ENCODE measurements around the gene CNNM1. TPM values are rescaled to one million over a fixed set of nuclear protein-coding genes. Genes with fewer than 3 reads are reported as not detected.

The CNNM1 gene
- total RNA-seq, result under 1 TPM; 0.79 to 0.94 TPM
- polyA plus RNA-seq (ENCODE audit: insufficient read length in 6 of 6), result under 1 TPM; 0.17 to 0.48 (median 0.29) TPM
- long read RNA-seq, donor 1, result 0 reads
- long read RNA-seq, donor 2, result 0 reads
- long read RNA-seq, donor 3, result 0 reads
- long read RNA-seq, donor 4, partial matches to known transcripts, result 0 of 2 reads
- long read RNA-seq, donor 4, other reads (novel, unspliced or antisense), result 2 of 2 reads
- long read RNA-seq, donor 5, result 0 reads
- long read RNA-seq, donor 6, result 0 reads
- long read RNA-seq, donor 7, result 0 reads
- long read RNA-seq, donor 8, result 0 reads
- long read RNA-seq, donor 9, result 0 reads
- long read RNA-seq, donor 10, result 0 reads
- long read RNA-seq, donor 11, result 0 reads
- long read RNA-seq, donor 12, result 0 reads

GRCh38 chr10:99329304-99329553 is at the start of gene CNNM1:
Gene CNNM1, plus strand, starts transcription at chr10:99329356. Its CDS starts 32 bp downstream, at chr10:99329388.
- peak in 1 of 4 donors; percentile 32 for DNase-seq

GRCh38 chr10:99279626-99280111 is 49.5 kb upstream of the CNNM1 start:
- intact Hi-C loops (cut with DNase I), result no loop called here
- Histone ChIP-seq H3K4me1 (no peaks in the 10 kb centered on the region), H3K27me3 (peaks cover 0 to 9% of the 10 kb centered on the region in 2 donors), H3K4me3 (no peak overlapping the region), H3K27ac (no peak overlapping the region), H3K36me3 (no peaks in the 10 kb centered on the region), H3K9me3 (peaks cover 0 to 11% of the 10 kb centered on the region in 2 donors)
- ATAC-seq (peak; percentile 15), DNase-seq (peak in 2 of 4 donors; percentile 26 to 61)
- TF ChIP-seq, protein P1, sequence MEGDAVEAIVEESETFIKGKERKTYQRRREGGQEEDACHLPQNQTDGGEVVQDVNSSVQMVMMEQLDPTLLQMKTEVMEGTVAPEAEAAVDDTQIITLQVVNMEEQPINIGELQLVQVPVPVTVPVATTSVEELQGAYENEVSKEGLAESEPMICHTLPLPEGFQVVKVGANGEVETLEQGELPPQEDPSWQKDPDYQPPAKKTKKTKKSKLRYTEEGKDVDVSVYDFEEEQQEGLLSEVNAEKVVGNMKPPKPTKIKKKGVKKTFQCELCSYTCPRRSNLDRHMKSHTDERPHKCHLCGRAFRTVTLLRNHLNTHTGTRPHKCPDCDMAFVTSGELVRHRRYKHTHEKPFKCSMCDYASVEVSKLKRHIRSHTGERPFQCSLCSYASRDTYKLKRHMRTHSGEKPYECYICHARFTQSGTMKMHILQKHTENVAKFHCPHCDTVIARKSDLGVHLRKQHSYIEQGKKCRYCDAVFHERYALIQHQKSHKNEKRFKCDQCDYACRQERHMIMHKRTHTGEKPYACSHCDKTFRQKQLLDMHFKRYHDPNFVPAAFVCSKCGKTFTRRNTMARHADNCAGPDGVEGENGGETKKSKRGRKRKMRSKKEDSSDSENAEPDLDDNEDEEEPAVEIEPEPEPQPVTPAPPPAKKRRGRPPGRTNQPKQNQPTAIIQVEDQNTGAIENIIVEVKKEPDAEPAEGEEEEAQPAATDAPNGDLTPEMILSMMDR (IDR thresholded peaks at IDR 0.05), result no peak

More at GRCh38 chr10:99329304-99329553, at the start of gene CNNM1:
- Histone ChIP-seq H3K27ac (no peak within 1 kb of the TSS), H3K4me1 (peaks cover 11 to 14% of the 10 kb centered on the region in 2 donors), H3K4me3 (peak within 1 kb of the TSS; percentile 20 to 45), H3K9me3 (no peaks in the 10 kb centered on the region), H3K36me3 (no peaks in the 10 kb centered on the region), H3K27me3 (peaks cover 31 to 74% of the 10 kb centered on the region in 2 donors)
- TF ChIP-seq, protein P1 (IDR thresholded peaks at IDR 0.05), result no peak
- ATAC-seq, result peak; percentile 81
- intact Hi-C loops (cut with DNase I), result no loop called here

DNA sequence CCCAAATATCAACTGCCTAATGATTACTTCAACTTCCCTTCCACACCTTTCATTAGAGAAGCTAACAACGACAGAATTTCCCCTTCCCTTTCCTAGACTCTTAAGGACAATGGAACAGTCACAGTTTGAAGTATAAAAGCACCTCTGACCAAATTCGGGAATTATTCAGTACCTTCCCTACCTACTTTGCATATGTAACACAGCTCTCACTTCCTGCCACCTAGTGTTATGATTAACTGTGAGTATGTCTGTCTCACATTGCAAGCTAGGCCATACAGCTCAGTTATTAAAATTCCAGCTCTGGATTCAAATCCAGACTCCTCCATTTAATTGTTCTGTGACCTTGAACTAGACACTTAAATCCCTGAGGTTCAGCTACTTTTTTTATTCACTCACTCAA is 48.7 kb upstream of the CNNM1 start:
- TF ChIP-seq, protein P1 (IDR thresholded peaks at IDR 0.05), result no peak
- Histone ChIP-seq H3K36me3 (no peaks in the 10 kb centered on the region), H3K27me3 (peaks cover 0 to 9% of the 10 kb centered on the region in 2 donors), H3K4me3 (no peak overlapping the region), H3K4me1 (no peaks in the 10 kb centered on the region), H3K27ac (no peak overlapping the region), H3K9me3 (peaks cover 0 to 11% of the 10 kb centered on the region in 2 donors)
- ATAC-seq, result no peak
- no peak for DNase-seq
- intact Hi-C loops (cut with DNase I), result no loop called here

GRCh38 chr10:99285881-99286280 is 43.3 kb upstream of the CNNM1 start:
- intact Hi-C loops (cut with DNase I), result no loop called here
- peaks cover 0 to 11% of the 10 kb centered on the region in 2 donors for H3K9me3 ChIP-seq
- no peaks in the 10 kb centered on the region for H3K4me1 ChIP-seq
- ATAC-seq, result no peak
- no peak for DNase-seq
- no peaks in the 10 kb centered on the region for H3K36me3 ChIP-seq
- TF ChIP-seq, protein P1 (IDR thresholded peaks at IDR 0.05), result no peak
- no peak overlapping the region for H3K4me3 ChIP-seq
- H3K27ac ChIP-seq, result no peak overlapping the region
- H3K27me3 ChIP-seq, result peaks cover 0 to 4% of the 10 kb centered on the region in 2 donors

DNA sequence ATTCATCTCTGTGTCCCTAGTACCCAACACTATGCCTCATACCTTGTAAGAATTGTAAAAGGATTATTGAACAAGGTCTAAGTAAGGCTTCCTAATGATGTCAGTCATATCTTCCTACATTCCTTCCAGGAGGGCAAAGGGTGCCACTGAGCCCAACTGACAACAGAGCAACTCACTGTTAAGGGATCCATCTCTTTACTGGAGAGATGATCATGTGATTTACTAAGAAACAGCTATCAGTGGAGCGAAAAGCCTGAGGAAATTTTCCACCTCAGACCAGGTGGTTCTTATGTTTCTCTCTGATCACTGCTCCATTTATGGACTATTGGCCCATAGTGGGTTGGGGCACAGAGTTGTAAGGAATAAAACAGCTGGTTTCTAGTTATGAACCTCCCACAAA is 38.9 kb upstream of the CNNM1 start:
- TF ChIP-seq, protein P1 (IDR thresholded peaks at IDR 0.05), result no peak
- no peak for DNase-seq

More for the DNA sequence above, 38.9 kb upstream of the CNNM1 start:
- Histone ChIP-seq H3K4me3 (no peak overlapping the region), H3K27me3 (peaks cover 0 to 4% of the 10 kb centered on the region in 2 donors), H3K4me1 (no peaks in the 10 kb centered on the region), H3K27ac (no peak overlapping the region), H3K36me3 (no peaks in the 10 kb centered on the region), H3K9me3 (no peaks in the 10 kb centered on the region)
- ATAC-seq, result no peak
- intact Hi-C loops (cut with DNase I), result no loop called here

Data from left lung (tissue), 14 donors.